Activated B cell treated with CpG ODN at 0.5 μM for 24 hours (primary cell): ENCODE results near the gene ADARB2. TPM values are rescaled to one million over a fixed set of nuclear protein-coding genes. Genes with fewer than 3 reads are reported as not detected.

Experiments used
- ATAC-seq: fragments of 200-7000 bp; cut with Tn5 transposase; one replicate; pipeline ENCODE4 v1.10.0; 2021; ENCODE audit warnings: low read depth, mild to moderate bottlenecking, moderate library complexity
- CTCF ChIA-PET: fragments of 350-600 bp; sonication (Branson Sonifier 250); formaldehyde crosslinking; loops from one replicate; lab custom pipeline; 2021; ENCODE audit warnings: antibody characterized with exemption; lab: Charles Lee
- POLR2A ChIA-PET: fragments of 350-600 bp; sonication (Branson Sonifier 250); formaldehyde crosslinking; loops from one replicate; lab custom pipeline; 2021; ENCODE audit warnings: antibody characterized with exemption; lab: Charles Lee
- DNase-seq: peaks from one replicate; pipeline ENCODE4 v3.0.0; 2022
- H3K27ac Mint-ChIP-seq: one replicate; pipeline ENCODE4 v1.8.0; 2020; ENCODE audit warnings: mixed read lengths
- H3K27me3 Mint-ChIP-seq: one replicate; pipeline ENCODE4 v1.8.0; 2021; ENCODE audit warnings: mixed read lengths
- H3K36me3 Mint-ChIP-seq: one replicate; pipeline ENCODE4 v1.8.0; 2021; ENCODE audit warnings: low read depth, mixed read lengths
- H3K4me1 Mint-ChIP-seq: one replicate; pipeline ENCODE4 v1.8.0; 2021; ENCODE audit warnings: mixed read lengths
- H3K4me3 Mint-ChIP-seq: one replicate; pipeline ENCODE4 v1.8.0; 2020; ENCODE audit warnings: mild to moderate bottlenecking, mixed read lengths
- H3K9me3 Mint-ChIP-seq: one replicate; pipeline ENCODE4 v1.8.0; 2020; ENCODE audit warnings: mixed read lengths
- CTCF ChIP-seq: fragments of 200-600 bp; IDR thresholded peaks from one replicate; pipeline ENCODE4 v1.8.0; 2022; ENCODE audit warnings: antibody characterized with exemption, mild to moderate bottlenecking
- intact Hi-C: fragments of 100-400 bp; cut with micrococcal nuclease; formaldehyde crosslinking; loops from one replicate; pipeline ENCODE4 v1.15.1; 2024
- total RNA-seq: library from RNA; stranded (reverse); gene quantifications from 2 replicates; pipeline ENCODE4 v1.2.3, GENCODE V29; 2022

ADARB2 gene
- total RNA-seq, 1 donor from 2014 or later = 0.11 TPM

DNA sequence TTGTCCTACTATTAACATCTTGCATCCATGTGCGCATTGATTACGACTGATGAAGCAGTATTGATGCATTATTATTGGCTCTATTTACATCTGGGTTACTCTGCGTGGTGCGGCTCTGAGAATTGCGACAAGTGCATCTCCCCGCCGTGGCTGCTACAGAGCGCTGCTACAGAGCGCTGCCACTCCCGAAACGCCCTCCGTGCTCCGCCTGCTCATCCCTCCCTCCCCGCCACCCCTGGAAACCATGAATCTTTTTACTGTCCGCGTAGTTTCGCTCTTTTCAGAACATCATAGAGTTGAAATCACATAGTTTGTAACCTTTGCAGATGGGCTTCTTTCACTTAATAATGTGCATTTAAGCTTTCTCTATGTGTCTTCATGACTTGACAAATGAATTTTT, 74.1 kb downstream of the ADARB2 start:
- CTCF ChIA-PET = no interaction called here

GRCh38 chr10:1662438-1663025, 74.8 kb downstream of the ADARB2 start:
- Mint-ChIP-seq H3K9me3 (no peaks in the 10 kb centered on the region), H3K36me3 (no peaks in the 10 kb centered on the region), H3K4me1 (peaks cover 51% of the 10 kb centered on the region), H3K27ac (peak overlapping the region; percentile 72), H3K27me3 (peaks cover 12% of the 10 kb centered on the region), H3K4me3 (peak overlapping the region; percentile 67)
- no peak for TF ChIP-seq CTCF
- ChIA-PET POLR2A (interaction anchor here (0.6 to 2.2 kb wide), 6 partner anchors 19 to 1402 kb away, joined by 3 to 9 read pairs (median 4); no protein-coding TSS in a partner anchor), CTCF (no interaction called here)
- DNase-seq = peak; percentile 37
- intact Hi-C loops = loop anchor here (1.0 to 5.0 kb wide), 9 partner anchors 12 to 1375 kb away; partner anchors contain the start of gene ADARB2
- ATAC-seq = peak; percentile 79

More for the DNA sequence above, 74.1 kb downstream of the ADARB2 start:
- intact Hi-C loops = loop anchor here (5.0 kb wide), 2 partner anchors 74 to 1374 kb away; partner anchors contain the start of gene ADARB2
- ATAC-seq (no peak), DNase-seq (no peak)
- peaks cover 5% of the 10 kb centered on the region for H3K27me3 Mint-ChIP-seq
- no peaks in the 10 kb centered on the region for H3K9me3 Mint-ChIP-seq
- peak overlapping the region; percentile 3 for H3K4me3 Mint-ChIP-seq
- no peak for TF ChIP-seq CTCF
- no peak overlapping the region for H3K27ac Mint-ChIP-seq
- POLR2A ChIA-PET = interaction anchor here (1.0 to 2.2 kb wide), 2 partner anchors 20 to 237 kb away, joined by 3 to 9 read pairs; no protein-coding TSS in a partner anchor
- no peaks in the 10 kb centered on the region for H3K36me3 Mint-ChIP-seq
- H3K4me1 Mint-ChIP-seq = peaks cover 44% of the 10 kb centered on the region

DNA sequence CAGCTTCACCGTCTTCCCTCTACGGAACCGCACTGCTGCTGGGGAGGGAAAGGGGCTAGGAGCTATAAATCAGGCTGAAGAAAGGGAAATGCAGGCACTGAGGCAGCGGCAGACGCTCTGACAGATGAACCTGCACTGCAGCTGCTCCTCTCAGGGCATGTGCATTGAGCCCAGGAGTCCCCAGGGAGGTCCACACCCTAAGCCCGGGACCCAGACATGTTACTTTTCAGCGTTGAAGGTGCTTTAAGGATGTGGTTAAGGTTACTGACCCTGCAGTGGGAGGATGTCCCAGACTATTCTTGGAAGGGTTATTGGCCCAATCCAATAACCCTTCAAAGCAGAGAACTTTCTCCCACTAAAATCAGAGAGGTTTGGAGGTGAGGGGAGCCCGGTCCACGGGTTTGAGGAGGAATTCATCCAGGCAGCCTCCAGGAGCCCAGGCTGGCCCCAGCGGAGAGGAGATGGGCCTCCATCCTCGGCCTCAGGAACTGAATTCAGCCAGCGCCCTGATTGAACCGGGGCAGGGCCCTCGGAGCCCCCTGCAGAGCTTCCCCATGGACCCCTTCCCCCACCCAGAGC, 75.4 kb downstream of the ADARB2 start:
- ChIA-PET POLR2A (interaction anchor here (0.6 to 2.2 kb wide), 4 partner anchors 19 to 1403 kb away, joined by 3 to 9 read pairs (median 5); no protein-coding TSS in a partner anchor), CTCF (no interaction called here)
- Mint-ChIP-seq H3K27ac (peak overlapping the region; percentile 72), H3K9me3 (no peaks in the 10 kb centered on the region), H3K36me3 (no peaks in the 10 kb centered on the region), H3K4me1 (peaks cover 51% of the 10 kb centered on the region), H3K4me3 (peak overlapping the region; percentile 67), H3K27me3 (peaks cover 12% of the 10 kb centered on the region)
- TF ChIP-seq CTCF = no peak
- ATAC-seq (peak; percentile 90), DNase-seq (peak; percentile 59)
- intact Hi-C loops = loop anchor here (1.0 to 5.0 kb wide), 9 partner anchors 12 to 1375 kb away; partner anchors contain the start of gene ADARB2

GRCh38 chr10:1661416-1661815, 75.9 kb downstream of the ADARB2 start:
- CTCF ChIA-PET = no interaction called here
- peaks cover 51% of the 10 kb centered on the region for H3K4me1 Mint-ChIP-seq
- peak overlapping the region; percentile 67 for H3K4me3 Mint-ChIP-seq
- ATAC-seq = no peak
- TF ChIP-seq CTCF = no peak
- H3K27ac Mint-ChIP-seq = peak overlapping the region; percentile 72
- no peak for DNase-seq
- no peaks in the 10 kb centered on the region for H3K9me3 Mint-ChIP-seq
- POLR2A ChIA-PET = interaction anchor here (1.1 to 2.2 kb wide), 3 partner anchors 18 to 172 kb away, joined by 3 to 9 read pairs (median 4); no protein-coding TSS in a partner anchor
- no peaks in the 10 kb centered on the region for H3K36me3 Mint-ChIP-seq
- H3K27me3 Mint-ChIP-seq = peaks cover 12% of the 10 kb centered on the region
- intact Hi-C loops = loop anchor here (5.0 kb wide), 2 partner anchors 76 to 1376 kb away; partner anchors contain the start of gene ADARB2

- ATAC-seq = no peak
- no peak overlapping the region for H3K4me3 Mint-ChIP-seq
- H3K36me3 Mint-ChIP-seq = no peaks in the 10 kb centered on the region
- ChIA-PET CTCF (no interaction called here), POLR2A (no interaction called here)
- intact Hi-C loops = loop anchor here (5.0 kb wide), 2 partner anchors 76 to 1376 kb away; partner anchors contain the start of gene ADARB2
- TF ChIP-seq CTCF = no peak
- peak overlapping the region; percentile 5 for H3K27ac Mint-ChIP-seq
- no peaks in the 10 kb centered on the region for H3K9me3 Mint-ChIP-seq
- DNase-seq = no peak
- peaks cover 51% of the 10 kb centered on the region for H3K4me1 Mint-ChIP-seq
- peaks cover 12% of the 10 kb centered on the region for H3K27me3 Mint-ChIP-seq
Observed at GRCh38 chr10:1660815-1661214, 76.5 kb downstream of the ADARB2 start.
